ENCODE results near the gene TUBA1A.

TUBA1A gene

DNA sequence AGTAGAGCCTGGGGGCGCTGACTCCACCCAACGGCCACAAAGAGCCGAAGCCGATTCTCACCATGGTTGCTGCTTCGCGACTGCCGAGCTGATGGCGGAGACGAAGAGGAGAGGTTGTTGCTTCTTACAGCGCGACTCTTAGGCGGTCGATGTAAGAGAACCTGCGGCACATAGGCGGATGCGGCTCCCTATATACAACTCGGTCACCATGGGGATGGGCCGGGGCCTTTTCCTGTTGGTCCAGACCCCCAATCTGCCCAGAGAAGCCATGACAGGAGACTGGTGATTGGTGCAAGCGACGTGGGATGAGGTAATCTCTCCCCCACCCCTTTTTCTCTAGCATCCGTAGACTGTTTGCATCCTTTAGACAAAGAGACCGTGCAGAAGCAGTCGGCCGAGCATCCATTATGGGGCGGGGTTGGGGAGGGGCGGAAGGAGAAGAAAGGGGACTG is at the start of gene TUBA1A:
Gene TUBA1A, minus strand, starts transcription at position 165 of the 452 bp plus-strand sequence. Its CDS starts 101 bp downstream, at position 64.
- peak within 1 kb of the TSS; percentile 78 for H3K4me3 ChIP-seq (ENCODE audit: low read length)
- TF ChIP-seq, protein P1, sequence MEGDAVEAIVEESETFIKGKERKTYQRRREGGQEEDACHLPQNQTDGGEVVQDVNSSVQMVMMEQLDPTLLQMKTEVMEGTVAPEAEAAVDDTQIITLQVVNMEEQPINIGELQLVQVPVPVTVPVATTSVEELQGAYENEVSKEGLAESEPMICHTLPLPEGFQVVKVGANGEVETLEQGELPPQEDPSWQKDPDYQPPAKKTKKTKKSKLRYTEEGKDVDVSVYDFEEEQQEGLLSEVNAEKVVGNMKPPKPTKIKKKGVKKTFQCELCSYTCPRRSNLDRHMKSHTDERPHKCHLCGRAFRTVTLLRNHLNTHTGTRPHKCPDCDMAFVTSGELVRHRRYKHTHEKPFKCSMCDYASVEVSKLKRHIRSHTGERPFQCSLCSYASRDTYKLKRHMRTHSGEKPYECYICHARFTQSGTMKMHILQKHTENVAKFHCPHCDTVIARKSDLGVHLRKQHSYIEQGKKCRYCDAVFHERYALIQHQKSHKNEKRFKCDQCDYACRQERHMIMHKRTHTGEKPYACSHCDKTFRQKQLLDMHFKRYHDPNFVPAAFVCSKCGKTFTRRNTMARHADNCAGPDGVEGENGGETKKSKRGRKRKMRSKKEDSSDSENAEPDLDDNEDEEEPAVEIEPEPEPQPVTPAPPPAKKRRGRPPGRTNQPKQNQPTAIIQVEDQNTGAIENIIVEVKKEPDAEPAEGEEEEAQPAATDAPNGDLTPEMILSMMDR (IDR thresholded peaks at IDR 0.05; ENCODE audit: insufficient read depth, low read depth, low read length, missing control alignments), result no peak
- peak; percentile 94 for DNase-seq (ENCODE audit: low read depth)

DNA sequence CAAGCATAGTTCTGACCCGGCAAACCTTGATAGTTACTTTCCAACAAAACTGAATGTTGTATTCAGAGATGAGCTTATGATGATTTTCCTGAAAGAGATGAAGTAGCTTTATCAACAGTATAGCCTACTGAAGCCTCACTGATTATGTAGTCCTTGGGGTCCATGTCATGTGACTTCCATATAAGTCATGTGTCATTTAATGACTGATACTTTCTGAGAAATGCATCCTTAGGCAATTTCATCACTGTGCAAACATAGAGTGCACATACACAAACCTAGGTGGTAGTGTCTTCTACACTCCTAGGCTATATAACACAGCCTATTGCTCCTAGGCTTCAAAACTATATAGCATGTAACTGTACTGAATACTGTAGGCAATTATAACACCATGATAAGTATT is 47.5 kb upstream of the TUBA1A start:
- DNase-seq (ENCODE audit: low read depth), result no peak
- H3K4me3 ChIP-seq (ENCODE audit: low read length), result no peak overlapping the region
- TF ChIP-seq, protein P1 (IDR thresholded peaks at IDR 0.05; ENCODE audit: insufficient read depth, low read depth, low read length, missing control alignments), result no peak

DNA sequence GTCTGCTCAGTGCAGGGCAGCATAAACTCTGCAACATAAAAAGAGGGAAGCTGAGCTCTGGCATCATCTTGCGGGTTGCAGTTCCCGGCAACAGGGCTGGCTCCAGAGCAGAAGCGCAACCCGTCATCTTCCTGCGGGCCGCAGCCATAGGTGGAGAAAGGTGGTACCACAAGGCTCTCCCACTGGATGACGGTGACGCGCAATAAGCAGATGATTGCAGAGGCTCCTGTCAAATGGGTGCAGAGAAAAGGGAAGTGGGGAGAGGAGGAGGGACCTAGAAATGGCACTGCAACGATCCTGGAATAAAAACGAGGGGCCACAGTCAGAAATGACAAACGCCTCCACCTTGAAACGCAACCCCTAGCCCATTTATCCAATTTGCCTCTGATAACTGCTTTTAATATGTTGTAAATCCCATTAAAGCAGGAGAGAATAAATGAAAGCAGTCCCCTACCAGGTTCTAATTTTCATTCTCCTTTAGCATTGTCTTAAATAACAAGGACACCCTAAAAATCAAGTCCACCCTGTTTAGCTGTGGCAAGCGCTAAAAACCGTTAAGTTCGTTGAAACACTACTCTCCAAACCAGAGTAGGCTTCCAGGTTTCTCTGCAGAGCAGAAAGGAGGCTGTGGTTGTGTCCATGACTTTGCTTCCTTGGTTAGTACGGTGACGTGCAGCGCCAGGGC is 45.1 kb upstream of the TUBA1A start:
- H3K4me3 ChIP-seq (ENCODE audit: low read length), result peak overlapping the region; percentile 26
- TF ChIP-seq, protein P1 (IDR thresholded peaks at IDR 0.05; ENCODE audit: insufficient read depth, low read depth, low read length, missing control alignments), result no peak
- DNase-seq (ENCODE audit: low read depth), result no peak

- no peak for DNase-seq (ENCODE audit: low read depth)
- TF ChIP-seq, protein P1 (IDR thresholded peaks at IDR 0.05; ENCODE audit: insufficient read depth, low read depth, low read length, missing control alignments), result no peak
- H3K4me3 ChIP-seq (ENCODE audit: low read length), result no peak overlapping the region
Observed at GRCh38 chr12:49232940-49233841, 44.3 kb upstream of the TUBA1A start.

- DNase-seq (ENCODE audit: low read depth), result no peak
- TF ChIP-seq, protein P1 (IDR thresholded peaks at IDR 0.05; ENCODE audit: insufficient read depth, low read depth, low read length, missing control alignments), result no peak
- H3K4me3 ChIP-seq (ENCODE audit: low read length), result no peak overlapping the region
Observed at GRCh38 chr12:49231878-49232655, 43.2 kb upstream of the TUBA1A start.

DNA sequence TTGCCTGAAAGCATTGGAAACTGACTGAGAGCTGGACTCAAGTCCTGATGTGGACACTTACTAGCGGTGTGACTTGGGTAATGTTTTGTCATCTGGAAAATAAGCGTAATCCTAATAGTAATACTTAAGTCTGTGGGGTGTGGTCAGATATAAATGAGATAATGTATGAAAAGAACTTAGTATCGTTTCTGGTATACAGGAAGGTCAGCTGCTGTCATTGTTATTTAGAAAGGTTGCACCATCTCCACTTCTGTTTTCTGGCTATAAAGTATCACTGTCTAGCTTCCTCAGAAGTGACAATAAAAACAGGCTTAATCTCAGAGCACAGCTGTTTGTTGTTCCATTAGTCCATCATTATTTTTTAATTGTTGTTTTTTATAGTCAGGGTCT is 41.9 kb upstream of the TUBA1A start:
- H3K4me3 ChIP-seq (ENCODE audit: low read length), result no peak overlapping the region
- TF ChIP-seq, protein P1 (IDR thresholded peaks at IDR 0.05; ENCODE audit: insufficient read depth, low read depth, low read length, missing control alignments), result no peak
- no peak for DNase-seq (ENCODE audit: low read depth)
